ENCODE results near the gene KCNMA1. TPM values are rescaled to one million over a fixed set of nuclear protein-coding genes. Genes with fewer than 3 reads are reported as not detected.

KCNMA1 gene
- polyA plus RNA-seq, 1 donor from 2014 or later: 60.8 TPM

DNA sequence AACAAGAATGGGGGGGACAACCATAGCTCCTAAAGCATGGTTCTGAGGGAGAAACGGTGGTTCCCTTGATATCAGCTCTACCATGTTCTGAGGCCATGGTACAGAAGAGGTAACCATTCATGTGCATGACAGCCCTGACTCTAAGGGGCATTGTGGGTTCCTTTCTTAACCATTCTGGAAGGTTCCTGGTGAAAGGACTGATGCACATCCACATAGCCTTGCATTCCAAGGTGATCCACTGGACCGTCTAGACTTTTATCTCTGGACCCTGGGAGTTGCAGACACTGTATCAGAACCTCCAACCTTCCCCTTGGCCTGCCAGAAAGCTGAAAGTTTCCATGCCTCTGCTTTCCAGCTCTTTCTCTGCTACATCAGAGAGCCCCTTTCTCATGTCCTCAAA, 344.3 kb downstream of the KCNMA1 start:
- no peaks in the 10 kb centered on the region for H3K9me3 ChIP-seq (ENCODE audit: low read length)
- H3K9me2 ChIP-seq (ENCODE audit: insufficient read depth, low read length): no peaks in the 10 kb centered on the region
- no peaks in the 10 kb centered on the region for H4K20me1 ChIP-seq (ENCODE audit: insufficient read depth)
- no peaks in the 10 kb centered on the region for H3K36me3 ChIP-seq (ENCODE audit: insufficient read depth, low read length)
- H3K27me3 ChIP-seq (ENCODE audit: insufficient read depth, low read depth, low read length): no peaks in the 10 kb centered on the region
- H3K4me2 ChIP-seq (ENCODE audit: low read length): no peak overlapping the region
- TF ChIP-seq POLR2AphosphoS5 (IDR thresholded peaks at IDR 0.05): no peak
- no peak for TF ChIP-seq SMC3 (conservative IDR thresholded peaks at IDR 0.05; ENCODE audit: poor library complexity)
- no peak overlapping the region for H2AFZ ChIP-seq (ENCODE audit: low read depth, low read length)
- no peaks in the 10 kb centered on the region for H3K79me2 ChIP-seq (replicated peaks; ENCODE audit: insufficient read depth, low read length)
- H3K27ac ChIP-seq (ENCODE audit: low read length): no peak overlapping the region
- H3F3A ChIP-seq (ENCODE audit: insufficient read depth, low read length, poor library complexity, severe bottlenecking): no peaks in the 10 kb centered on the region
- no peak overlapping the region for H3K4me3 ChIP-seq (ENCODE audit: low read length)
- no peak overlapping the region for H3K9ac ChIP-seq (ENCODE audit: low read length)

DNA sequence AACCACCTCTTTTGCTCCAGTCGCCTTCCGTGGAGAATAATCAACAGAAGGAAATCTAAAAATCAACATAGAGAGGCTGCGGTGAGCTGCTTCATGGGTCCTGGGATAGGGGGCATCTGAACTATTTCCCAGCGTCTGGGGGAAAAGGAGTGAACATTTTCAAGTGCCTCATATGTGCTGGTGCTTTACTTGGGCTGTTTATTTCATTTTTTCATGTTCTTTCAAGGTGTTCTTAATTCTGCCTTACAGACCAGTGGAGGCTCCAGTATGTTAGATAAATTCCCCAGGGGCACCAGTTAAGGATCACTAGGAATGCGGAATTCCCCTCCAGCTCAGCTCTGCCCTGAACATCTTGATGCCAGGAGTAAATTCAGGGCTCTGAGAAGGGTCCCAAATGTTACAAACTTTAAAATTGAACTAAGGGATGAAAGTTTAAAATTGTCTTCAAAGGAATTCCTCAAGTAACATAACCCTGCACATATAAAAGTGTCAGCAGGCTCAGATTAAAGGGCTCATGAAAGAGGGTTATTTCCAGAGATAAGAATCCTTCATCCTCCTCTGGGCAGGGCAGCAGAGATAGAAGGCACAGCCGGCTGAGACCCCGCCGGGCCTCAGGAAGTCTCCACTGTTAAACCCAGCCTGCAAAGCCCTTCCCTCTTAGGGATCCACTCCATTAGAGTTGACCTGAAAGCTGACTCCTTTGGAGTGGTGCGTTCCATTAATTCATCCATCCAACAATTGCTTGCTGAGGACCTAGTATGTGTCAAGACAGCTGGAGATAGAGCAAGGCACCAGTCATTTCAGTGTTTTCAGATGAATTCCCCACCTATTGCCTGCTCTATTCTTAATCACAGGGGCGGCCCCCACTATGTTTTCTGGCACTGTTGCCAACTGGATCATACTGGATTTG, 345.8 kb downstream of the KCNMA1 start:
- H3K4me3 ChIP-seq (ENCODE audit: low read length): no peak overlapping the region
- no peak overlapping the region for H3K27ac ChIP-seq (ENCODE audit: low read length)
- no peak overlapping the region for H3K9ac ChIP-seq (ENCODE audit: low read length)
- H3K9me2 ChIP-seq (ENCODE audit: insufficient read depth, low read length): no peaks in the 10 kb centered on the region
- H3K36me3 ChIP-seq (ENCODE audit: insufficient read depth, low read length): no peaks in the 10 kb centered on the region
- no peaks in the 10 kb centered on the region for H3F3A ChIP-seq (ENCODE audit: insufficient read depth, low read length, poor library complexity, severe bottlenecking)
- H3K27me3 ChIP-seq (ENCODE audit: insufficient read depth, low read depth, low read length): no peaks in the 10 kb centered on the region
- no peak for TF ChIP-seq RAD21 (conservative IDR thresholded peaks at IDR 0.05)
- no peak for TF ChIP-seq EZH2 (IDR thresholded peaks at IDR 0.05; ENCODE audit: borderline replicate concordance, insufficient read depth, low read length, poor library complexity, severe bottlenecking)
- TF ChIP-seq TAF1 (IDR thresholded peaks at IDR 0.05; ENCODE audit: low read depth): no peak
- TF ChIP-seq, protein P1, sequence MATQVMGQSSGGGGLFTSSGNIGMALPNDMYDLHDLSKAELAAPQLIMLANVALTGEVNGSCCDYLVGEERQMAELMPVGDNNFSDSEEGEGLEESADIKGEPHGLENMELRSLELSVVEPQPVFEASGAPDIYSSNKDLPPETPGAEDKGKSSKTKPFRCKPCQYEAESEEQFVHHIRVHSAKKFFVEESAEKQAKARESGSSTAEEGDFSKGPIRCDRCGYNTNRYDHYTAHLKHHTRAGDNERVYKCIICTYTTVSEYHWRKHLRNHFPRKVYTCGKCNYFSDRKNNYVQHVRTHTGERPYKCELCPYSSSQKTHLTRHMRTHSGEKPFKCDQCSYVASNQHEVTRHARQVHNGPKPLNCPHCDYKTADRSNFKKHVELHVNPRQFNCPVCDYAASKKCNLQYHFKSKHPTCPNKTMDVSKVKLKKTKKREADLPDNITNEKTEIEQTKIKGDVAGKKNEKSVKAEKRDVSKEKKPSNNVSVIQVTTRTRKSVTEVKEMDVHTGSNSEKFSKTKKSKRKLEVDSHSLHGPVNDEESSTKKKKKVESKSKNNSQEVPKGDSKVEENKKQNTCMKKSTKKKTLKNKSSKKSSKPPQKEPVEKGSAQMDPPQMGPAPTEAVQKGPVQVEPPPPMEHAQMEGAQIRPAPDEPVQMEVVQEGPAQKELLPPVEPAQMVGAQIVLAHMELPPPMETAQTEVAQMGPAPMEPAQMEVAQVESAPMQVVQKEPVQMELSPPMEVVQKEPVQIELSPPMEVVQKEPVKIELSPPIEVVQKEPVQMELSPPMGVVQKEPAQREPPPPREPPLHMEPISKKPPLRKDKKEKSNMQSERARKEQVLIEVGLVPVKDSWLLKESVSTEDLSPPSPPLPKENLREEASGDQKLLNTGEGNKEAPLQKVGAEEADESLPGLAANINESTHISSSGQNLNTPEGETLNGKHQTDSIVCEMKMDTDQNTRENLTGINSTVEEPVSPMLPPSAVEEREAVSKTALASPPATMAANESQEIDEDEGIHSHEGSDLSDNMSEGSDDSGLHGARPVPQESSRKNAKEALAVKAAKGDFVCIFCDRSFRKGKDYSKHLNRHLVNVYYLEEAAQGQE (IDR thresholded peaks at IDR 0.05; ENCODE audit: borderline replicate concordance): no peak
- no peak for TF ChIP-seq EP300 (conservative IDR thresholded peaks at IDR 0.05; ENCODE audit: poor library complexity, severe bottlenecking)
- TF ChIP-seq POLR2AphosphoS5 (IDR thresholded peaks at IDR 0.05): no peak
- no peak for TF ChIP-seq SMC3 (conservative IDR thresholded peaks at IDR 0.05; ENCODE audit: poor library complexity)
- no peak for TF ChIP-seq MXI1 (conservative IDR thresholded peaks at IDR 0.05; ENCODE audit: poor library complexity, severe bottlenecking)
- TF ChIP-seq, protein P2, sequence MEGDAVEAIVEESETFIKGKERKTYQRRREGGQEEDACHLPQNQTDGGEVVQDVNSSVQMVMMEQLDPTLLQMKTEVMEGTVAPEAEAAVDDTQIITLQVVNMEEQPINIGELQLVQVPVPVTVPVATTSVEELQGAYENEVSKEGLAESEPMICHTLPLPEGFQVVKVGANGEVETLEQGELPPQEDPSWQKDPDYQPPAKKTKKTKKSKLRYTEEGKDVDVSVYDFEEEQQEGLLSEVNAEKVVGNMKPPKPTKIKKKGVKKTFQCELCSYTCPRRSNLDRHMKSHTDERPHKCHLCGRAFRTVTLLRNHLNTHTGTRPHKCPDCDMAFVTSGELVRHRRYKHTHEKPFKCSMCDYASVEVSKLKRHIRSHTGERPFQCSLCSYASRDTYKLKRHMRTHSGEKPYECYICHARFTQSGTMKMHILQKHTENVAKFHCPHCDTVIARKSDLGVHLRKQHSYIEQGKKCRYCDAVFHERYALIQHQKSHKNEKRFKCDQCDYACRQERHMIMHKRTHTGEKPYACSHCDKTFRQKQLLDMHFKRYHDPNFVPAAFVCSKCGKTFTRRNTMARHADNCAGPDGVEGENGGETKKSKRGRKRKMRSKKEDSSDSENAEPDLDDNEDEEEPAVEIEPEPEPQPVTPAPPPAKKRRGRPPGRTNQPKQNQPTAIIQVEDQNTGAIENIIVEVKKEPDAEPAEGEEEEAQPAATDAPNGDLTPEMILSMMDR (IDR thresholded peaks at IDR 0.05; ENCODE audit: poor library complexity, severe bottlenecking): no peak
- no peaks in the 10 kb centered on the region for H3K9me3 ChIP-seq (ENCODE audit: low read length)
- H3K4me2 ChIP-seq (ENCODE audit: low read length): no peak overlapping the region
- H4K20me1 ChIP-seq (ENCODE audit: insufficient read depth): no peaks in the 10 kb centered on the region
- H3K79me2 ChIP-seq (replicated peaks; ENCODE audit: insufficient read depth, low read length): no peaks in the 10 kb centered on the region
- H2AFZ ChIP-seq (ENCODE audit: low read depth, low read length): no peak overlapping the region

All from neural cell (in vitro differentiated cells).